WTC11 (cell line): ENCODE results near the gene SAP30L.

ENCODE experiments used
- CREB1 ChIP-seq: sonication (generic); formaldehyde crosslinking; IDR thresholded peaks from 2 replicates; pipeline ENCODE4 v1.8.0; 2023; ENCODE audit warnings: mild to moderate bottlenecking, missing genetic modification reagents
- MXD4 ChIP-seq: fragments of 250-450 bp; sonication (Bioruptor Pico); IDR thresholded peaks from 2 replicates; pipeline ENCODE4 v1.8.0; 2021; ENCODE audit warnings: mild to moderate bottlenecking, moderate library complexity, borderline replicate concordance

GRCh38 chr5:154411338-154411737 is 34.5 kb upstream of the SAP30L start:
- TF ChIP-seq MXD4 (CRISPR knock-in tag) (no peak), CREB1 (no peak)
